GM12873 (cell line): Measurements from ENCODE around the gene CFAP97.

Experiments used
- CTCF ChIP-seq: IDR thresholded peaks from 2 replicates; pipeline ENCODE4 v1.5.1; 2012; ENCODE audit warnings: low read depth, mild to moderate bottlenecking, moderate library complexity, low read length, control low read depth; ENCODE audit not compliant: insufficient read depth; ENCODE audit errors: missing control alignments

The CFAP97 gene

GRCh38 chr4:185221491-185221890 is 17.7 kb upstream of the CFAP97 start:
- no peak for TF ChIP-seq CTCF

GRCh38 chr4:185219551-185220344 is 15.9 kb upstream of the CFAP97 start:
- no peak for TF ChIP-seq CTCF

GRCh38 chr4:185218312-185218711 is 14.5 kb upstream of the CFAP97 start:
- no peak for TF ChIP-seq CTCF

GRCh38 chr4:185217408-185217975 is 13.7 kb upstream of the CFAP97 start:
- TF ChIP-seq CTCF = no peak

GRCh38 chr4:185215261-185215660 is 11.5 kb upstream of the CFAP97 start:
- no peak for TF ChIP-seq CTCF

GRCh38 chr4:185213877-185214276 is 10.1 kb upstream of the CFAP97 start:
- no peak for TF ChIP-seq CTCF

- TF ChIP-seq CTCF = no peak
Observed at GRCh38 chr4:185212581-185212980, 8.8 kb upstream of the CFAP97 start.
